Measurements from ENCODE around the gene ELMO1. TPM values are rescaled to one million over a fixed set of nuclear protein-coding genes. Genes with fewer than 3 reads are reported as not detected.
A peak's percentile ranks its signal among the peaks of the same experiment; 100 is the strongest.

ELMO1 gene
- total RNA-seq, 1 experiment from 2014 or later = 1.1 TPM

DNA sequence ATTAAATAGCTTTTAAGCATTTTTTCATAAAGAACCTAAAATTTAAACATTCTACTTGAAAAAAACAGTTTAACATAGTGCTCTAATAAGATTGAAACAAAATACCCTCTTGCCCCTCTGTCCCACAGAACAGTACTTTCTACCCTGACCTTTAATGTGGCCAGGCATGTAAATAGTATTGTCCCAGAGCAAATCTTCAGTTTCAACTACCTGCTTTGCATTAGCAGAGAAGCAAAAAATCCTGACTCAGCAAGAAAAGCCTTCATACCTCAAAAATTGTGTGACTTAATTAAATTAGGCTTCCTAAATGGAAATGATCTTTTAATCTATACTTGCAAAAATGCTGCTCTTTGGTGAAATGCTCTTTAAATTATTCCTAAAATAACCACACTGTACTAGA lies 487.0 kb downstream of the ELMO1 start:
- no peak overlapping the region for H2AFZ ChIP-seq (ENCODE audit: low read depth, low read length, poor library complexity, severe bottlenecking)
- H3K4me2 ChIP-seq (ENCODE audit: low read length) = no peak overlapping the region
- POLR2A ChIA-PET = no interaction called here
- H3K9ac ChIP-seq (ENCODE audit: low read length) = no peak overlapping the region
- BruUV-seq (replicated peaks) = no TSS peak
- DNase-seq (ENCODE audit: low read depth, low spot score) (no peak), ATAC-seq (no peak)
- H3K27me3 ChIP-seq (ENCODE audit: insufficient read depth, low read length) = no peaks in the 10 kb centered on the region
- peaks cover 0 to 12% of the 10 kb centered on the region in 2 experiments; a peak in 2 of 4 replicates for H3K4me1 ChIP-seq (ENCODE audit: control insufficient read depth in 1 of 2, insufficient read depth in 2 of 2, low read length in 2 of 2)
- intact Hi-C loops (cut with micrococcal nuclease) = loop anchor here (10.0 kb wide), 1 partner anchor 297 kb away; no protein-coding TSS in a partner anchor
- H3K79me2 ChIP-seq (ENCODE audit: insufficient read depth, low read length) = no peaks in the 10 kb centered on the region
- peak overlapping the region; percentile 42; the same call in 1 of the 2 replicates for H3K27ac ChIP-seq (ENCODE audit: low read depth, low read length)
- RAD21 ChIA-PET (ENCODE audit: low non-redundant PET in 1 of 2, low total read pairs in 2 of 2, uncharacterized antibody in 2 of 2, unreplicated experiment in 2 of 2) = interaction anchor here in 1 of 2 experiments (1.2 kb wide), 1 partner anchor 220 kb away, joined by 5 read pairs; no protein-coding TSS in a partner anchor
- TF ChIP-seq JUND (IDR thresholded peaks at IDR 0.05) (no peak), CEBPB (IDR thresholded peaks at IDR 0.05; ENCODE audit: low read depth) (no peak), REST (IDR thresholded peaks at IDR 0.05; ENCODE audit: low read depth) (no peak), SIN3A (IDR thresholded peaks at IDR 0.05; ENCODE audit: low read depth) (no peak), POLR2A (IDR thresholded peaks at IDR 0.05; ENCODE audit: borderline replicate concordance, extremely low read depth, insufficient read depth, insufficient read length) (no peak), EZH2 (IDR thresholded peaks at IDR 0.05) (no peak), ZFX (IDR thresholded peaks at IDR 0.05) (no peak), ATF3 (IDR thresholded peaks at IDR 0.05) (no peak), ZNF274 (IDR thresholded peaks at IDR 0.05; ENCODE audit: low read depth, low read length) (no peak), RAD21 (IDR thresholded peaks at IDR 0.05; ENCODE audit: low read depth) (no peak), SP1 (IDR thresholded peaks at IDR 0.05; ENCODE audit: low read depth) (no peak), FOSL1 (IDR thresholded peaks at IDR 0.05; ENCODE audit: low read depth) (no peak), YY1 (IDR thresholded peaks at IDR 0.05; ENCODE audit: extremely low read depth, insufficient replicate concordance, low read depth, low read length) (no peak)
- TF ChIP-seq, protein P1, sequence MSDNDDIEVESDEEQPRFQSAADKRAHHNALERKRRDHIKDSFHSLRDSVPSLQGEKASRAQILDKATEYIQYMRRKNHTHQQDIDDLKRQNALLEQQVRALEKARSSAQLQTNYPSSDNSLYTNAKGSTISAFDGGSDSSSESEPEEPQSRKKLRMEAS (IDR thresholded peaks at IDR 0.05) = no peak
- H4K20me1 ChIP-seq (ENCODE audit: insufficient read depth) = no peaks in the 10 kb centered on the region
- H3K9me2 ChIP-seq (ENCODE audit: insufficient read depth) = no peaks in the 10 kb centered on the region
- H3K9me3 ChIP-seq (ENCODE audit: control insufficient read depth in 1 of 2, insufficient read depth in 1 of 2, low read depth in 1 of 2, low read length in 2 of 2) = no peaks in the 10 kb centered on the region
- no peak overlapping the region for H3K4me3 ChIP-seq (replicated peaks in 1 of 2; ENCODE audit: low read depth in 1 of 2, low read length in 2 of 2)
- CTCF ChIA-PET = interaction anchor here (1.2 to 1.7 kb wide), 3 partner anchors 26 to 222 kb away, joined by 3 to 6 read pairs (median 4); no protein-coding TSS in a partner anchor
- no peaks in the 10 kb centered on the region for H3K36me3 ChIP-seq (ENCODE audit: control insufficient read depth in 1 of 2, insufficient read depth in 2 of 2, low read length in 2 of 2)
